VCaP (cell line): ENCODE measurements around the gene GGTLC2.
"Not testable (repeated sequence)": the region's sequence is repeated elsewhere in the genome, so short reads cannot be mapped to it uniquely, and the experiment has no call there.

Source experiments
- H3K27ac ChIP-seq: fragments of 450-650 bp; 2 replicates; pipeline ENCODE4 v1.5.1; 2017
- TF ChIP-seq, protein P1 (sequence below): fragments of 450-650 bp; conservative IDR thresholded peaks from 2 replicates; pipeline ENCODE4 v1.5.1; 2017; ENCODE audit warnings: mild to moderate bottlenecking, moderate library complexity

Gene GGTLC2

DNA sequence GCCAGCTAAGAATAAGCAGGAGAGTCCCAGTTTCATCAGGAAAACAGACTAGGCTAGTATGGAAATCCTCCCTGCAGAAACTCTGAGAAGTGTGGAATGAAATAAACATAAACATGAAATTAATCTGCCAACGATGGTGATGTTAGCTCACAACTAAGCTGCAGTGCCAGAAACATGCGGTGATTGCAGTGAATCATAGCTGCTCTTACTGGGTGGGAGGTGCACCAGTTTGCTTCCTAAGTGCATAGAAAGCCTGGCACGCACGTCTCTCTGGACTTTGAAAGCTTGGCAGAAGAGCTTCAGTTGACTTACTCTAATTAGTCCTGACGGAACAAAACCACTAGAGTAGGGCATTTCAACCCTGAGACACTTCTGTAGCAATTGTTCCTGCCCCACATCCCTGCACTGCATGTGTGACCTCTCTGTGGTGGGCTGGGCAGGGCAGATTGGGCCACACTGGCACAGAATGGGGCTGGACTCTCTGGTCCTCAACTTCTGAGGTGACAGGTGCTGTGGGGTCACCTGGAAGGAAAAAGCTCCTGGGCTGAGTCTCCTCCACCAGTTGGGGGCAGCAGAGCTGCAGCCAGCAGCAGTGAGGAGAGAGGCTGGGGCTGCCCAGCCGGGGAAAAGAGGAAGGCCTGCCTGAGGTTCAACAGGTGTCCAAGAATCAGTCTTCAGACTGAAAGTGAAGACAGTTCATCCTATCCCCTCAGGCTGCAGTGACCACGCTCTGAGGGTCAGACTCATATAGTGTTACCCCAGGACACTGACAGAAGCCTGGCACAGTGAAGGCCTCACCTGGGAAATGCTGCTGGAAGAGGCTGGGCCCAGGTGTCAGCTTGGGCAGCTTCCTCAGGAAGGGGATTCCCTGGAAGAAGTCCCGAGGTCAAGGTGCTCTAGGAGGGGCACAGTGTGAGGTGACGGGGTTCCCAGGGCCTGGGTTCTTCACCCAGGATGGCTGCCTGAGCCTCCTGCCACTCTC is 40.5 kb downstream of the GGTLC2 start:
- TF ChIP-seq, protein P1, sequence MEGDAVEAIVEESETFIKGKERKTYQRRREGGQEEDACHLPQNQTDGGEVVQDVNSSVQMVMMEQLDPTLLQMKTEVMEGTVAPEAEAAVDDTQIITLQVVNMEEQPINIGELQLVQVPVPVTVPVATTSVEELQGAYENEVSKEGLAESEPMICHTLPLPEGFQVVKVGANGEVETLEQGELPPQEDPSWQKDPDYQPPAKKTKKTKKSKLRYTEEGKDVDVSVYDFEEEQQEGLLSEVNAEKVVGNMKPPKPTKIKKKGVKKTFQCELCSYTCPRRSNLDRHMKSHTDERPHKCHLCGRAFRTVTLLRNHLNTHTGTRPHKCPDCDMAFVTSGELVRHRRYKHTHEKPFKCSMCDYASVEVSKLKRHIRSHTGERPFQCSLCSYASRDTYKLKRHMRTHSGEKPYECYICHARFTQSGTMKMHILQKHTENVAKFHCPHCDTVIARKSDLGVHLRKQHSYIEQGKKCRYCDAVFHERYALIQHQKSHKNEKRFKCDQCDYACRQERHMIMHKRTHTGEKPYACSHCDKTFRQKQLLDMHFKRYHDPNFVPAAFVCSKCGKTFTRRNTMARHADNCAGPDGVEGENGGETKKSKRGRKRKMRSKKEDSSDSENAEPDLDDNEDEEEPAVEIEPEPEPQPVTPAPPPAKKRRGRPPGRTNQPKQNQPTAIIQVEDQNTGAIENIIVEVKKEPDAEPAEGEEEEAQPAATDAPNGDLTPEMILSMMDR, result peak; percentile 65
- H3K27ac ChIP-seq, result no peak overlapping the region

DNA sequence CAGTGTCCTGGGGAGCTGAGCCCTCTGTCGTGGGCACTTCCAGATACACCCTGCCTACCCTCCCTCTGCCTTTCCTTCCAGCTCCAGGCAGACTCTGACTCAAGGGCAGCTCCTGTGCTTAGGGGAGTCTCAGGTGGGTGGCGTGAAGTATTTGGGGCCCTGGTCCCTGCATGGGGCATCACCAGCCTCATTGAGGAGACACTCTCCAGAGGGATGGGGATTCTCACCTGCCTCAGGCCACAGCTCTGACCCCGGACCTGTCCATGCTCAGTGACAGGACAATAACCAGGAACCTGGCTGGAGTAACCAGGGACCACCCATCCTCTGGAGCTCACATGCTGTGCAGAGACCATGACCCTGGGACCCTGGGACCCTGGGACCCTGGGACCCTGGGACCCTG is 41.2 kb downstream of the GGTLC2 start:
- TF ChIP-seq, protein P1, result no peak
- no peak overlapping the region for H3K27ac ChIP-seq

DNA sequence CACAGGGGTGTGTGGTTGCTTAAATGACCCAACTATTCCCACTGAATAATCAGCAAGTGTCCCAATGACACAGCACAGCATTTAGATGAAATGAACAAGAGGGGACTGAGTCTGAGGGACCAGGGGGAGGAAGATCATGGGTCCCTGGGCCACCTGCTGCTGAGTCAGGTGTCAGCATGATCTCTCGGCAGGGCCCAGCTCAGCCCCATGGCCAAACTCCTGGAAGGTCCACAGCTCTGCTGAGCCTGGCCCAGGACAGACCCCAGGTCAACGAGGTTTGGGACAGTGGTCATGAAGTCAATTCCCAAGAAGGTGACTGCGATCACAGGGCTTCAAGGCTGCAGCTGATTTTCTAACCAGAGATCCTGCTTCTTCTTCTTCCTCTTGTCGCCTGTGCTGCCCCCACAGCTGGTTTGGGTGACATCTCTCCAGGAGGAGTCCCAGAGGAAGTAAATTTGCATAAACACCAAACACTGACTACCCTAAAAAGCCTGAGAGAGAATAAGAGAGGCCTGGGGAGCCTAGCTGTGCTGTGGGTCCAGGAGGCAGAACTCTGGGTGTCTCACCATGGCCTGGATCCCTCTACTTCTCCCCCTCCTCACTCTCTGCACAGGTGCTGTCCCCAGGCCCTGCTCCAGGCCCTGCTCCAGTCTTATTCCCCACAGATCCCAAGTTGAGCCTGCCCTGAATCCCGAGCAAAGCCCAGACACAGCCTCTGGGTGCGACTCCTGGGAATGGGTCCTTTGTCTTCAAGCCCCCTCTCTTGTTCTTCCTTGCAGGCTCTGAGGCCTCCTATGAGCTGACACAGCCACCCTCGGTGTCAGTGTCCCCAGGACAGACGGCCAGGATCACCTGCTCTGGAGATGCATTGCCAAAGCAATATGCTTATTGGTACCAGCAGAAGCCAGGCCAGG is 42.0 kb downstream of the GGTLC2 start:
- H3K27ac ChIP-seq, result not testable (repeated sequence)

DNA sequence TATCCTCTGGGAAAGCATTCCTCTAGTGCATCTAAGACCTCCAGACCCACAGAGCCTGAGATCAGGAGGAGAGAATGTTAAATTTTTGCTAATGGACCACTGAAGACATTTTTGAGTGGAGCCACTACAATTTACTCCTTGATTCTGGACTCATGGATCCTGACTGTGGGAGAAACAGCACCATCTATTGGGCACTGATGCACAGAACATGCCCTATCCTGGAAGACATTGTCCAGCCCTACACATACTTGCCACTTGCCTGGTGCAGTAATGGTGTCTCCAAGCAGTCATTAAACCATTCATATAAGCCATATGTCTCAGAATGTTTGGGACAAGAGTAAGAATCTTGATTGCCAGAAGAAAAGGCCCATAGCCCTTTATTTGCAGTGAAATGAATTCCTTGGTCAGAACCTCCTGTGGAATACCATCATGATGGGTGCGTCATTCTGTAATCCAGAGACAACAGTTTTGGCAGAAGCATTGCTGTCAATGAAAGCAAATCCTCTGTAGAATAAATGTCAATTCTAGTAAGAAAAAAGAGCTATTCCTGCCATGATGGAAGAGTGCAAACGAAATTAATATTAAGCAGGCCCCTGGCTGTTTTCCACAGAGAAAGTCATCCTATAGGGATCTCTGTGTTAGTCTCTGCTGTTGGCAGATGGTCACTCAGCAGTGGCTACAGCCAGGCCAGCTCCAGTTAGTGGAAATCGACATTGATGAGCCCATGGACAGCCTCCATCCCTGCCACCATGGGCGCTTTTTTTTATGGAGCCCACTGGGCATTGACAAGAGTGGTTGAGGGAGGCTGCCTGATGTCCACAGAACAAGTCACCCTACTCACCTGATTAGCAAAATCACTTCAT is 43.5 kb downstream of the GGTLC2 start:
- no peak overlapping the region for H3K27ac ChIP-seq
- TF ChIP-seq, protein P1, result peak; percentile 81

DNA sequence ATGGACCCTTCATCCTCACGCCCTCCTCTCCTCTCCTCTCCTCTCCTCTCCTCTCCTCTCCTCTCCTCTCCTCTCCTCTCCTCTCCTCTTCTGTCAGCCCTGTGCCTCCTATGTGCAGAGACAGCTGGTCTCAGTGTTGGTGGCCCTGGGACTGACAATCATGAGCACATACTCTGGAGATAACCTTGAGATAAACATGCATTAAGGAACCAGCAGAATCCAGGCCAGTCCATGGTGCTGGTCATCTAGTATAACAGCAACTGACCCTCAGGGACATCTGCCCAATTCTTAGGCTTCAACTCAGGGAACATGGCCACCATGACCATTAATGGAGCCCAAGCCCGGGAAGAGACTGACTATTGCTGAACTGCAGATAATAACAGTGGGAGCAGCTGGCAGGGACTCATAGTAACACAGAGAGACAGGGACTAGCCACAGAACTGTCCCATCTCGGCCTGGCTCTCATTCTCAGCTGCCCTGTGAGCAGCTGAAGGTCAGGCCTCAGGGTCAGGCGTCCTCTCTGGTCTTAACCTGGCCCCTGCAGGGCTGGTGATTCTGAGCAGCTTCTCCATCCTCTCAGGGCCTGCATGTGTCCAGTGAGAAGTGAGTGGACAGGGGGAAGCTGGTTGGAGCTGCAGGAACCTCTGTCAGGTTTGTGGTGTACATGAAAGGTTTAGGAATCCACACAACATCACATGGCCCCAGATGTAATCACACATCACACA is 45.4 kb downstream of the GGTLC2 start:
- TF ChIP-seq, protein P1, result no peak
- no peak overlapping the region for H3K27ac ChIP-seq

DNA sequence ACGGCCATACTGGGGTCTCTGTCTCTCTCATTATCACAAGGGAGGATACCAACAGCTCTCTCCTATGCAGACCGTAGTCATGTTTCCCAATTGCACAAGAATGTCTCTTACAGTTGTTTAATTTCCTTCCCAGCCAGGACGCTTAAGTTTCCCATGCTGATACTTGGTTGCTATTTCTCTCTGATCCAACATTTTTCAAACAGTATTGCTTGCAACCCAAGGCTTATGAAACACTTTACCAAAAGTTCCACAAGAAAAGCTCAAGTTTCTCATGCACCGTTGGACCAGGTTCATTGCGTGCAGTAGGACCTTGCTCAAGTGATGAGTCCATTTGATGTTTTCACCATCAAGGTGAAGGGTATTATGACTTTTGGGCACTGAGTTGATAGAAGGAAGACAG is 46.6 kb downstream of the GGTLC2 start:
- TF ChIP-seq, protein P1, result no peak
- H3K27ac ChIP-seq, result no peak overlapping the region
